HEK293 (cell line): ENCODE data around the gene MOSPD3.

Experiments used
- CTCF ChIA-PET: fragments of 350-600 bp; formaldehyde crosslinking; extraction: SDS; loops from one replicate; lab custom pipeline; 2021; ENCODE audit warnings: antibody characterized with exemption; lab: Yijun Ruan, JAX
- POLR2A ChIA-PET: fragments of 300-600 bp; formaldehyde crosslinking; extraction: SDS; loops from one replicate; lab custom pipeline; 2020; ENCODE audit warnings: antibody characterized with exemption, inconsistent platforms; lab: Yijun Ruan, JAX
- H3K27ac ChIP-seq: fragments of 200-500 bp; sonication (Bioruptor generic); 2 replicates; pipeline ENCODE4 v1.5.1; 2014; ENCODE audit warnings: low read depth, low read length, control low read depth, inconsistent platforms; ENCODE audit errors: extremely low read depth
- H3K36me3 ChIP-seq, 2 experiments: fragments of 200-500 bp in 1 of 2; sonication (Bioruptor generic) in 1 of 2; 1 replicate in 1 of 2; 2 replicates in 1 of 2; pipeline ENCODE4 v1.5.1; 2014 to 2017; ENCODE audit warnings: inconsistent platforms in 2 of 2, low read length in 2 of 2; ENCODE audit not compliant: control insufficient read depth in 2 of 2, insufficient read depth in 1 of 2
- H3K4me1 ChIP-seq: fragments of 200-500 bp; sonication (Bioruptor generic); 2 replicates; pipeline ENCODE4 v1.5.1; 2014; ENCODE audit warnings: mild to moderate bottlenecking, low read length, inconsistent platforms; ENCODE audit not compliant: control insufficient read depth, insufficient read depth
- H3K4me3 ChIP-seq: 2 replicates; pipeline ENCODE4 v1.5.1; 2011; ENCODE audit warnings: low read depth, mild to moderate bottlenecking, control low read depth, low read length, moderate library complexity
- H3K9me3 ChIP-seq: fragments of 200-500 bp; sonication (Bioruptor generic); 2 replicates; pipeline ENCODE4 v1.5.1; 2014; ENCODE audit warnings: low read depth, low read length, inconsistent platforms; ENCODE audit not compliant: control insufficient read depth, insufficient read depth
- KLF1 ChIP-seq: fragments of 450-650 bp; formaldehyde crosslinking; IDR thresholded peaks from 2 replicates; pipeline ENCODE4 v1.5.1; 2016; ENCODE audit warnings: missing biosample characterization, missing genetic modification characterization
- KLF7 ChIP-seq: fragments of 450-650 bp; formaldehyde crosslinking; IDR thresholded peaks from 2 replicates; pipeline ENCODE4 v1.5.1; 2016; ENCODE audit warnings: missing biosample characterization, missing genetic modification characterization, borderline replicate concordance
- MZF1 ChIP-seq: fragments of 450-650 bp; formaldehyde crosslinking; IDR thresholded peaks from 2 replicates; pipeline ENCODE4 v1.5.1; 2017; ENCODE audit warnings: missing biosample characterization, missing genetic modification characterization, borderline replicate concordance
- SALL2 ChIP-seq: fragments of 450-650 bp; formaldehyde crosslinking; IDR thresholded peaks from 2 replicates; pipeline ENCODE4 v1.5.0; 2017; ENCODE audit warnings: missing biosample characterization, mild to moderate bottlenecking, missing genetic modification characterization, borderline replicate concordance
- SP2 ChIP-seq: fragments of 450-650 bp; formaldehyde crosslinking; IDR thresholded peaks from 2 replicates; pipeline ENCODE4 v1.5.1; 2016; ENCODE audit warnings: missing biosample characterization, missing genetic modification characterization
- SP7 ChIP-seq: fragments of 450-650 bp; formaldehyde crosslinking; IDR thresholded peaks from 2 replicates; pipeline ENCODE4 v1.5.1; 2016; ENCODE audit warnings: missing biosample characterization, missing genetic modification characterization
- ZNF155 ChIP-seq: fragments of 450-650 bp; formaldehyde crosslinking; IDR thresholded peaks from 2 replicates; pipeline ENCODE4 v1.5.1; 2016; ENCODE audit warnings: missing biosample characterization, missing genetic modification characterization
- ZNF223 ChIP-seq: fragments of 450-650 bp; formaldehyde crosslinking; IDR thresholded peaks from 2 replicates; pipeline ENCODE4 v1.5.1; 2016; ENCODE audit warnings: missing biosample characterization, missing genetic modification characterization
- ZNF23 ChIP-seq: fragments of 450-650 bp; formaldehyde crosslinking; IDR thresholded peaks from 2 replicates; pipeline ENCODE4 v1.5.1; 2016; ENCODE audit warnings: missing biosample characterization, missing genetic modification characterization, borderline replicate concordance
- ZNF324 ChIP-seq: fragments of 450-650 bp; formaldehyde crosslinking; IDR thresholded peaks from 2 replicates; pipeline ENCODE4 v1.5.1; 2016; ENCODE audit warnings: missing biosample characterization, missing genetic modification characterization
- ZNF335 ChIP-seq: fragments of 450-650 bp; formaldehyde crosslinking; conservative IDR thresholded peaks from 2 replicates; pipeline ENCODE4 v1.5.1; 2016; ENCODE audit warnings: missing biosample characterization, missing genetic modification characterization
- ZNF350 ChIP-seq: fragments of 450-650 bp; formaldehyde crosslinking; IDR thresholded peaks from 2 replicates; pipeline ENCODE4 v1.5.0; 2017; ENCODE audit warnings: missing biosample characterization, mild to moderate bottlenecking, missing genetic modification characterization
- ZNF394 ChIP-seq: fragments of 450-650 bp; formaldehyde crosslinking; IDR thresholded peaks from 2 replicates; pipeline ENCODE4 v1.5.1; 2016; ENCODE audit warnings: missing biosample characterization, missing genetic modification characterization, mild to moderate bottlenecking, moderate library complexity, borderline replicate concordance
- ZNF433 ChIP-seq: fragments of 450-650 bp; formaldehyde crosslinking; IDR thresholded peaks from 2 replicates; pipeline ENCODE4 v1.5.1; 2016; ENCODE audit warnings: missing biosample characterization, missing genetic modification characterization, low read depth
- ZNF473 ChIP-seq: fragments of 450-650 bp; formaldehyde crosslinking; IDR thresholded peaks from 2 replicates; pipeline ENCODE4 v1.5.1; 2017; ENCODE audit warnings: missing biosample characterization, missing genetic modification characterization
- ZNF555 ChIP-seq: fragments of 450-650 bp; formaldehyde crosslinking; conservative IDR thresholded peaks from 2 replicates; pipeline ENCODE4 v1.5.1; 2017; ENCODE audit warnings: missing biosample characterization, mild to moderate bottlenecking, missing genetic modification characterization, inconsistent platforms
- ZNF558 ChIP-seq: fragments of 450-650 bp; formaldehyde crosslinking; IDR thresholded peaks from 2 replicates; pipeline ENCODE4 v1.5.1; 2016; ENCODE audit warnings: missing biosample characterization, missing genetic modification characterization
- ZNF561 ChIP-seq: fragments of 450-650 bp; IDR thresholded peaks from 2 replicates; pipeline ENCODE4 v1.5.1; 2018; ENCODE audit warnings: missing biosample characterization, missing genetic modification characterization, borderline replicate concordance
- ZNF596 ChIP-seq: fragments of 450-650 bp; IDR thresholded peaks from 2 replicates; pipeline ENCODE4 v1.5.0; 2018; ENCODE audit warnings: missing biosample characterization, mild to moderate bottlenecking, missing genetic modification characterization, moderate library complexity
- ZNF600 ChIP-seq: fragments of 450-650 bp; formaldehyde crosslinking; IDR thresholded peaks from 2 replicates; pipeline ENCODE4 v1.5.1; 2016; ENCODE audit warnings: missing biosample characterization, missing genetic modification characterization
- ZNF624 ChIP-seq: fragments of 450-650 bp; formaldehyde crosslinking; IDR thresholded peaks from 2 replicates; pipeline ENCODE4 v1.5.1; 2017; ENCODE audit warnings: missing biosample characterization, missing genetic modification characterization
- ZNF677 ChIP-seq: fragments of 450-650 bp; IDR thresholded peaks from 2 replicates; pipeline ENCODE4 v1.5.0; 2018; ENCODE audit warnings: missing biosample characterization, mild to moderate bottlenecking, missing genetic modification characterization, moderate library complexity
- ZNF701 ChIP-seq: fragments of 450-650 bp; formaldehyde crosslinking; IDR thresholded peaks from 2 replicates; pipeline ENCODE4 v1.5.1; 2016; ENCODE audit warnings: missing biosample characterization, missing genetic modification characterization
- ZNF843 ChIP-seq: fragments of 450-650 bp; formaldehyde crosslinking; IDR thresholded peaks from 2 replicates; pipeline ENCODE4 v1.5.1; 2016; ENCODE audit warnings: missing biosample characterization, missing genetic modification characterization
- ZSCAN30 ChIP-seq: fragments of 450-650 bp; IDR thresholded peaks from 2 replicates; pipeline ENCODE4 v1.5.1; 2018; ENCODE audit warnings: missing biosample characterization, mild to moderate bottlenecking, missing genetic modification characterization, moderate library complexity
- TF ChIP-seq, protein P1 (sequence below): fragments of 450-650 bp; IDR thresholded peaks from 2 replicates; pipeline ENCODE4 v1.5.1; 2018; ENCODE audit warnings: missing biosample characterization, mild to moderate bottlenecking, missing genetic modification characterization
- TF ChIP-seq, protein P2 (sequence below): fragments of 450-650 bp; formaldehyde crosslinking; IDR thresholded peaks from 2 replicates; pipeline ENCODE4 v1.5.1; 2016; ENCODE audit warnings: missing biosample characterization, missing genetic modification characterization
- TF ChIP-seq, protein P3 (sequence below): IDR thresholded peaks from 2 replicates; pipeline ENCODE4 v1.6.1; 2011; ENCODE audit warnings: mild to moderate bottlenecking, low read depth, low read length, borderline replicate concordance
- TF ChIP-seq, protein P4 (sequence below): fragments of 450-650 bp; formaldehyde crosslinking; IDR thresholded peaks from 2 replicates; pipeline ENCODE4 v1.5.1; 2016; ENCODE audit warnings: missing biosample characterization, missing genetic modification characterization
- TF ChIP-seq, protein P5 (sequence below): fragments of 450-650 bp; formaldehyde crosslinking; IDR thresholded peaks from 2 replicates; pipeline ENCODE4 v1.5.1; 2016; ENCODE audit warnings: missing biosample characterization, missing genetic modification characterization

The MOSPD3 gene

DNA sequence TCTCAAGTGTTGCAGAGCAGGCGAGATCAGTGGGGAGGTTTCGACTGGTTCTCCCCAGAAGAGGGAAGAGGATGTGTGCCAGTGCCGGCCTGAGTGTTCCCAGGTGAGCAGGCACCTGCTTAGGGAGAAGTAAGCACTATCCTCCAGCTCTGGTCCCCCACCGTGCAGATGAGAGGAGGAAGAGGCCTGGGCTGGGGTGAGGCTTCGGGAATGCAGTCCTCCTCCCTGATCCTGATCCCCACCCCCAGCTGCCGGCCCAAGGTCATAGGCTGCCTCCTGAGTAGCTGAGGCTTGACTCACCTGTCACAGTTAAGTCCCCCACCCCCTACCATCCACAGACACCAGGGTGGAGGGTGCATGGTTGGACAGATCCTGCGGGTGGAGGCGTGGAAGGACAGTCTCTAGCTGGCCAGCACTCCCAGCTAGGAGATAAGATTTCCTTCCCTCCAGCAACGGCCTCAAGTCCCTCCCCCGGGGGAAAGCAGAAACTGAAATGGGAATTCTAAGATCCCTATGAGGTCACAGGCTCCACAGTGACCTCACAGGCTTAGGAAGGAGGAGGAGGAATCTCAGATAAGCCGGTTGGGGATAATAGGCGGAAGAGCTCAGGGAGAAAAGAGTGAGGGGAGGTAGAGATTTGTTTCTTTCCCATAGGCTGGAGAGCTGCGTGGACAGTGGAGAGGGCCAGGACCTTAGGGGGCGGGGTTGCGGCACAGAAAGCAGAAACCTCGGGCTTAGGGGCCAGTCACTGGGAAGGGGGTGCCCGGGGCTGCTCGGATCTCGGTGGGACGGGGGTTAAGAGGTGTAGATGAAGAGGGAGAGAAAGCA is 27.4 kb upstream of the MOSPD3 start:
- Histone ChIP-seq H3K4me1 (peaks cover 12% of the 10 kb centered on the region), H3K27ac (no peak overlapping the region; the same call in 1 of the 2 replicates), H3K36me3 (peaks cover 6 to 27% of the 10 kb centered on the region in 2 experiments; a peak in 2 of 3 replicates), H3K9me3 (no peaks in the 10 kb centered on the region), H3K4me3 (peak overlapping the region; percentile 90)
- ChIA-PET POLR2A (interaction anchor here (0.6 to 3.7 kb wide), 28 partner anchors 9 to 204 kb away, joined by 3 to 91 read pairs (median 10); partner anchors contain the start of genes GIGYF1, GNB2, MEPCE and MOSPD3), CTCF (interaction anchor here (1.0 to 4.2 kb wide), 10 partner anchors 9 to 268 kb away, joined by 3 to 25 read pairs (median 6); partner anchors contain the start of gene SLC12A9)
- TF ChIP-seq KLF7 (tag by site-specific recombination): no peak
- TF ChIP-seq ZNF561 (tag by site-specific recombination): no peak
- no peak for TF ChIP-seq ZNF335 (tag by site-specific recombination)
- peak; percentile 82 for TF ChIP-seq SP2
- TF ChIP-seq KLF1: no peak
- TF ChIP-seq ZNF394 (tag by site-specific recombination): no peak
- no peak for TF ChIP-seq ZNF624 (tag by site-specific recombination)
- peak; percentile 45 for TF ChIP-seq SP7 (tag by site-specific recombination)
- no peak for TF ChIP-seq ZNF843 (tag by site-specific recombination)
- no peak for TF ChIP-seq ZNF324 (tag by site-specific recombination)
- TF ChIP-seq, protein P1, sequence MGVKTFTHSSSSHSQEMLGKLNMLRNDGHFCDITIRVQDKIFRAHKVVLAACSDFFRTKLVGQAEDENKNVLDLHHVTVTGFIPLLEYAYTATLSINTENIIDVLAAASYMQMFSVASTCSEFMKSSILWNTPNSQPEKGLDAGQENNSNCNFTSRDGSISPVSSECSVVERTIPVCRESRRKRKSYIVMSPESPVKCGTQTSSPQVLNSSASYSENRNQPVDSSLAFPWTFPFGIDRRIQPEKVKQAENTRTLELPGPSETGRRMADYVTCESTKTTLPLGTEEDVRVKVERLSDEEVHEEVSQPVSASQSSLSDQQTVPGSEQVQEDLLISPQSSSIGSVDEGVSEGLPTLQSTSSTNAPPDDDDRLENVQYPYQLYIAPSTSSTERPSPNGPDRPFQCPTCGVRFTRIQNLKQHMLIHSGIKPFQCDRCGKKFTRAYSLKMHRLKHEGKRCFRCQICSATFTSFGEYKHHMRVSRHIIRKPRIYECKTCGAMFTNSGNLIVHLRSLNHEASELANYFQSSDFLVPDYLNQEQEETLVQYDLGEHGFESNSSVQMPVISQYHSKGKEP (tag by site-specific recombination): no peak
- TF ChIP-seq ZNF223: no peak
- no peak for TF ChIP-seq ZNF473
- TF ChIP-seq, protein P2, sequence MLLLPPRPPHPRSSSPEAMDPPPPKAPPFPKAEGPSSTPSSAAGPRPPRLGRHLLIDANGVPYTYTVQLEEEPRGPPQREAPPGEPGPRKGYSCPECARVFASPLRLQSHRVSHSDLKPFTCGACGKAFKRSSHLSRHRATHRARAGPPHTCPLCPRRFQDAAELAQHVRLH: no peak
- no peak for TF ChIP-seq ZNF558 (tag by site-specific recombination)
- peak; percentile 44; the same call in 1 of the 2 replicates for TF ChIP-seq ZNF600 (tag by site-specific recombination)
- TF ChIP-seq ZNF555 (tag by site-specific recombination): no peak
- TF ChIP-seq ZNF701: no peak
- TF ChIP-seq ZSCAN30 (tag by site-specific recombination): no peak
- TF ChIP-seq ZNF596 (tag by site-specific recombination): no peak
- no peak for TF ChIP-seq SALL2 (tag by site-specific recombination)
- no peak for TF ChIP-seq ZNF677 (tag by site-specific recombination)
- no peak for TF ChIP-seq ZNF433 (tag by site-specific recombination)
- TF ChIP-seq, protein P3, sequence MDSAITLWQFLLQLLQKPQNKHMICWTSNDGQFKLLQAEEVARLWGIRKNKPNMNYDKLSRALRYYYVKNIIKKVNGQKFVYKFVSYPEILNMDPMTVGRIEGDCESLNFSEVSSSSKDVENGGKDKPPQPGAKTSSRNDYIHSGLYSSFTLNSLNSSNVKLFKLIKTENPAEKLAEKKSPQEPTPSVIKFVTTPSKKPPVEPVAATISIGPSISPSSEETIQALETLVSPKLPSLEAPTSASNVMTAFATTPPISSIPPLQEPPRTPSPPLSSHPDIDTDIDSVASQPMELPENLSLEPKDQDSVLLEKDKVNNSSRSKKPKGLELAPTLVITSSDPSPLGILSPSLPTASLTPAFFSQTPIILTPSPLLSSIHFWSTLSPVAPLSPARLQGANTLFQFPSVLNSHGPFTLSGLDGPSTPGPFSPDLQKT: no peak
- TF ChIP-seq MZF1 (tag by site-specific recombination): no peak
- TF ChIP-seq ZNF155: no peak
- TF ChIP-seq ZNF23: no peak
- TF ChIP-seq, protein P4, sequence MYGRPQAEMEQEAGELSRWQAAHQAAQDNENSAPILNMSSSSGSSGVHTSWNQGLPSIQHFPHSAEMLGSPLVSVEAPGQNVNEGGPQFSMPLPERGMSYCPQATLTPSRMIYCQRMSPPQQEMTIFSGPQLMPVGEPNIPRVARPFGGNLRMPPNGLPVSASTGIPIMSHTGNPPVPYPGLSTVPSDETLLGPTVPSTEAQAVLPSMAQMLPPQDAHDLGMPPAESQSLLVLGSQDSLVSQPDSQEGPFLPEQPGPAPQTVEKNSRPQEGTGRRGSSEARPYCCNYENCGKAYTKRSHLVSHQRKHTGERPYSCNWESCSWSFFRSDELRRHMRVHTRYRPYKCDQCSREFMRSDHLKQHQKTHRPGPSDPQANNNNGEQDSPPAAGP (tag by site-specific recombination): no peak
- TF ChIP-seq, protein P5, sequence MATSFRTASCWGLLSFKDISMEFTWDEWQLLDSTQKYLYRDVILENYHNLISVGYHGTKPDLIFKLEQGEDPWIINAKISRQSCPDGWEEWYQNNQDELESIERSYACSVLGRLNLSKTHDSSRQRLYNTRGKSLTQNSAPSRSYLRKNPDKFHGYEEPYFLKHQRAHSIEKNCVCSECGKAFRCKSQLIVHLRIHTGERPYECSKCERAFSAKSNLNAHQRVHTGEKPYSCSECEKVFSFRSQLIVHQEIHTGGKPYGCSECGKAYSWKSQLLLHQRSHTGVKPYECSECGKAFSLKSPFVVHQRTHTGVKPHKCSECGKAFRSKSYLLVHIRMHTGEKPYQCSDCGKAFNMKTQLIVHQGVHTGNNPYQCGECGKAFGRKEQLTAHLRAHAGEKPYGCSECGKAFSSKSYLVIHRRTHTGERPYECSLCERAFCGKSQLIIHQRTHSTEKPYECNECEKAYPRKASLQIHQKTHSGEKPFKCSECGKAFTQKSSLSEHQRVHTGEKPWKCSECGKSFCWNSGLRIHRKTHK (tag by site-specific recombination): no peak
- no peak for TF ChIP-seq ZNF350 (tag by site-specific recombination)
